Ovary (tissue), 3 donors: ENCODE results near the gene CSF3.

Source experiments
- CTCF ChIP-seq, 3 donors: fragments of 450-650 bp in 2 of 3; fragments of 200-600 bp in 1 of 3; IDR thresholded peaks; one replicate each; pipeline versions ENCODE4 v1.5.1 to v1.8.0; 2016 to 2022; ENCODE audit warnings: antibody characterized with exemption in 3 of 3, mild to moderate bottlenecking in 1 of 3
- EP300 ChIP-seq: sonication (generic); formaldehyde crosslinking; IDR thresholded peaks from one replicate; pipeline ENCODE4 v1.6.1; 2017; ENCODE audit warnings: antibody characterized with exemption
- POLR2A ChIP-seq: fragments of 450-650 bp; IDR thresholded peaks from one replicate; pipeline ENCODE4 v1.6.1; 2017; ENCODE audit warnings: antibody characterized with exemption, mild to moderate bottlenecking, moderate library complexity
- donor health status: DM: no; HTN: no; CAD: no.

GRCh38 chr17:39988206-39988810 lies 26.9 kb upstream of the CSF3 start:
- TF ChIP-seq POLR2A = no peak
- TF ChIP-seq CTCF (IDR thresholded peaks at IDR 0.05) = no peak
- TF ChIP-seq EP300 = no peak
